Measurements from ENCODE around the gene MON1B.
A peak's percentile ranks its signal among the peaks of the same experiment; 100 is the strongest.
"Not testable (repeated sequence)": the region's sequence is repeated elsewhere in the genome, so short reads cannot be mapped to it uniquely, and the experiment has no call there.

Gene MON1B

GRCh38 chr16:77190478-77191258 is at the start of gene MON1B:
MON1B (plus strand) TSS chr16:77191190; CDS start chr16:77191486, 296 bp downstream.
- peak; percentile 98 for ATAC-seq
- peak within 1 kb of the TSS; percentile 88 for H3K4me3 Mint-ChIP-seq
- H3K4me1 Mint-ChIP-seq, result peaks cover 45% of the 10 kb centered on the region
- peak; percentile 77 to 95 for DNase-seq (ENCODE audit: low spot score in 2 of 2)
- H3K36me3 Mint-ChIP-seq, result peaks cover 39% of the 10 kb centered on the region
- H3K27ac Mint-ChIP-seq, result peak within 1 kb of the TSS; percentile 99
- H3K9me3 Mint-ChIP-seq, result no peaks in the 10 kb centered on the region

GRCh38 chr16:77143364-77143763 is 47.6 kb upstream of the MON1B start:
- Mint-ChIP-seq H3K27ac (no peak overlapping the region), H3K4me3 (no peak overlapping the region), H3K4me1 (no peaks in the 10 kb centered on the region), H3K9me3 (peaks cover 7% of the 10 kb centered on the region), H3K36me3 (no peaks in the 10 kb centered on the region)
- DNase-seq (ENCODE audit: low spot score in 2 of 2) (no peak), ATAC-seq (no peak)

GRCh38 chr16:77148121-77148520 is 42.9 kb upstream of the MON1B start:
- no peak for ATAC-seq
- H3K36me3 Mint-ChIP-seq, result no peaks in the 10 kb centered on the region
- peaks cover 7% of the 10 kb centered on the region for H3K9me3 Mint-ChIP-seq
- no peak for DNase-seq (ENCODE audit: low spot score in 2 of 2)
- H3K4me1 Mint-ChIP-seq, result no peaks in the 10 kb centered on the region
- H3K4me3 Mint-ChIP-seq, result no peak overlapping the region
- H3K27ac Mint-ChIP-seq, result no peak overlapping the region

GRCh38 chr16:77157346-77158058 is 33.5 kb upstream of the MON1B start:
- no peak overlapping the region for H3K4me3 Mint-ChIP-seq
- H3K9me3 Mint-ChIP-seq, result no peaks in the 10 kb centered on the region
- no peak for DNase-seq (ENCODE audit: low spot score in 2 of 2)
- no peaks in the 10 kb centered on the region for H3K36me3 Mint-ChIP-seq
- no peaks in the 10 kb centered on the region for H3K4me1 Mint-ChIP-seq
- ATAC-seq, result no peak
- H3K27ac Mint-ChIP-seq, result no peak overlapping the region

GRCh38 chr16:77158293-77158692 is 32.7 kb upstream of the MON1B start:
- Mint-ChIP-seq H3K4me3 (no peak overlapping the region), H3K36me3 (no peaks in the 10 kb centered on the region), H3K4me1 (no peaks in the 10 kb centered on the region), H3K27ac (no peak overlapping the region), H3K9me3 (no peaks in the 10 kb centered on the region)
- ATAC-seq (no peak), DNase-seq (ENCODE audit: low spot score in 2 of 2) (no peak)

GRCh38 chr16:77165006-77165405 is 26.0 kb upstream of the MON1B start:
- Mint-ChIP-seq H3K4me3 (no peak overlapping the region), H3K9me3 (no peaks in the 10 kb centered on the region), H3K27ac (no peak overlapping the region), H3K4me1 (no peaks in the 10 kb centered on the region), H3K36me3 (no peaks in the 10 kb centered on the region)
- no peak for DNase-seq (ENCODE audit: low spot score in 2 of 2)
- ATAC-seq, result no peak

- H3K4me3 Mint-ChIP-seq; H3K36me3 Mint-ChIP-seq; H3K9me3 Mint-ChIP-seq; DNase-seq (ENCODE audit: low spot score in 2 of 2); H3K4me1 Mint-ChIP-seq; H3K27ac Mint-ChIP-seq; ATAC-seq: not testable (repeated sequence)
Observed at GRCh38 chr16:77165536-77166236, 25.3 kb upstream of the MON1B start.

GRCh38 chr16:77166726-77167125 is 24.3 kb upstream of the MON1B start:
- no peaks in the 10 kb centered on the region for H3K9me3 Mint-ChIP-seq
- no peaks in the 10 kb centered on the region for H3K36me3 Mint-ChIP-seq
- ATAC-seq (no peak), DNase-seq (ENCODE audit: low spot score in 2 of 2) (no peak)
- no peaks in the 10 kb centered on the region for H3K4me1 Mint-ChIP-seq
- H3K4me3 Mint-ChIP-seq, result no peak overlapping the region
- H3K27ac Mint-ChIP-seq, result no peak overlapping the region

- Mint-ChIP-seq H3K9me3 (no peaks in the 10 kb centered on the region), H3K4me1 (no peaks in the 10 kb centered on the region)
- DNase-seq (ENCODE audit: low spot score in 2 of 2), result no peak
Observed at GRCh38 chr16:77168901-77169300, 22.1 kb upstream of the MON1B start.

GRCh38 chr16:77169650-77170236 is 21.2 kb upstream of the MON1B start:
- Mint-ChIP-seq H3K36me3 (no peaks in the 10 kb centered on the region), H3K9me3 (no peaks in the 10 kb centered on the region), H3K27ac (no peak overlapping the region), H3K4me3 (no peak overlapping the region), H3K4me1 (no peaks in the 10 kb centered on the region)
- ATAC-seq (peak; percentile 71), DNase-seq (ENCODE audit: low spot score in 2 of 2) (peak; percentile 20 to 65)

More at GRCh38 chr16:77168901-77169300, 22.1 kb upstream of the MON1B start:
- no peak for ATAC-seq
- Mint-ChIP-seq H3K36me3 (no peaks in the 10 kb centered on the region), H3K27ac (no peak overlapping the region), H3K4me3 (no peak overlapping the region)

- H3K4me3 Mint-ChIP-seq, result no peak overlapping the region
- DNase-seq (ENCODE audit: low spot score in 2 of 2) (no peak), ATAC-seq (no peak)
- no peaks in the 10 kb centered on the region for H3K9me3 Mint-ChIP-seq
- no peaks in the 10 kb centered on the region for H3K4me1 Mint-ChIP-seq
- H3K27ac Mint-ChIP-seq, result no peak overlapping the region
- H3K36me3 Mint-ChIP-seq, result no peaks in the 10 kb centered on the region
Observed at GRCh38 chr16:77170805-77171204, 20.2 kb upstream of the MON1B start.

- H3K36me3 Mint-ChIP-seq, result no peaks in the 10 kb centered on the region
- peak in 1 of 2 donors; percentile 7 for DNase-seq (ENCODE audit: low spot score in 2 of 2)
- no peaks in the 10 kb centered on the region for H3K9me3 Mint-ChIP-seq
- H3K27ac Mint-ChIP-seq, result no peak overlapping the region
- H3K4me3 Mint-ChIP-seq, result no peak overlapping the region
- peak; percentile 49 for ATAC-seq
- H3K4me1 Mint-ChIP-seq, result no peaks in the 10 kb centered on the region
Observed at GRCh38 chr16:77171745-77172635, 19.0 kb upstream of the MON1B start.

GRCh38 chr16:77172951-77173350 is 18.0 kb upstream of the MON1B start:
- no peaks in the 10 kb centered on the region for H3K4me1 Mint-ChIP-seq
- no peak for ATAC-seq

GRCh38 chr16:77183137-77183536 is 7.9 kb upstream of the MON1B start:
- no peak for ATAC-seq
- DNase-seq (ENCODE audit: low spot score in 2 of 2), result no peak
- Mint-ChIP-seq H3K9me3 (no peaks in the 10 kb centered on the region), H3K4me3 (no peak overlapping the region), H3K36me3 (no peaks in the 10 kb centered on the region), H3K27ac (no peak overlapping the region), H3K4me1 (no peaks in the 10 kb centered on the region)

More at GRCh38 chr16:77172951-77173350, 18.0 kb upstream of the MON1B start:
- Mint-ChIP-seq H3K36me3 (no peaks in the 10 kb centered on the region), H3K4me3 (no peak overlapping the region), H3K9me3 (no peaks in the 10 kb centered on the region), H3K27ac (no peak overlapping the region)
- DNase-seq (ENCODE audit: low spot score in 2 of 2), result no peak
